GM19467 (cell line): ENCODE data around the gene ZNF839.

Experiments
- ATAC-seq: cut with Tn5 transposase; IDR thresholded peaks from one replicate; pipeline ENCODE4 v1.9.1; 2021; ENCODE audit warnings: mild to moderate bottlenecking, moderate library complexity; ENCODE audit not compliant: unreplicated experiment

ZNF839 gene

DNA sequence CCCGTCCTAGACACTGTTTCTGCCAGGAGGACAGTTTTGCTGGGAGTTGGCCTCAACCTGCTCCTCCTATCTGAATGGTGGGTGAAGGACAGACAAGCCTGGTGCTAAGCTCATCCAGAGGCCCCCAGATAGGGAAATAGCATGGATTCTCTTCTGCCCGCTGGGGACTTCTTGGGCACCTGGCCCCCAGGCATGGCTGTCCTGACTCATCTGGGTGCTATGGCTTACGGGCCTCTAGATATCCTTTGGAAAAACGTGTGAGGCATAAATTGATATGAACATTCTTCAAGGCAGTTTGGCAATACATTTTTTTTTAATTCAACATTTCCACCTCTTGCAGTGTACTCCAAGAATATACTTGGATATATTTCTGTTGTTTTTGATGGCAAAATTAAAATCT lies 51.8 kb downstream of the ZNF839 start:
- no peak for ATAC-seq

DNA sequence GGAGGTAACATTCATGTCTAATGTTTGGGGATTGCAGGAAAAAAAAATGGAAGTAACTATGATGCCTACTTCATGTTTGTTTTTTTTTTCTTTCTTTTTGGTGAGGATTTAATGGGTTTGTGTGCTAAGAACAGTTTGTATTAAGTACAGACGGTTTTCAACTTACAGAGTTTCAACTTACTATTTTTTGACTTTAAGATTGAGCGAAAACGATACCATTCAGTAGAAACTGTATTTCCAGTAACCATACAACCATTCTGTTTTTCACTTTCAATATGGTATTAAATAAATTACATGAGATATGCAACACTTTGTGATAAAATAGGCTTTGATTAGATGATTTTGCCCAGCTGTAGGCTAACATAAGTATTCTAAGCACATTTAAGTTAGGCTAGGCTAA lies 53.6 kb downstream of the ZNF839 start:
- ATAC-seq: no peak

- ATAC-seq: no peak
Observed at GRCh38 chr14:102374264-102374663, 54.7 kb downstream of the ZNF839 start.

DNA sequence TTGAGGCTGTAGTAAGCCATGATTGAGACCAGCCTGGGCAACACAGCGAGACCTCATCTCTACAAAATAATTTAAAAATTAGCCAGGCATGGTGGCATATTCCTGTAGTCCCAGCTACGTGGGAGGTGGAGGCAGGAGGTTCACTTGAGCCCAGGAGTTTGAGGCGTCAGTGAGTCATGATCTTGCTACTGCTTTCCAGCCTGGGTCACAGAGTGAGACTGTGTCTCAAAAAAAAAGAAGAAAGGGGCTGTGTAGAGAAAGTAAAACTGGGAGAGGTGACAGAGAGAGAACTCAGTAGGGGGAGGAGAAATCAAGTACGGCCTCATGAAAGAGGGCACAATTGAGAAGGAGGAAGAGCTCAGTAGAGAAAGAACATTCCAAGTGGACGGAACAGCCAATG lies 55.6 kb downstream of the ZNF839 start:
- ATAC-seq: no peak

GRCh38 chr14:102377696-102378095 lies 58.1 kb downstream of the ZNF839 start:
- ATAC-seq: no peak

DNA sequence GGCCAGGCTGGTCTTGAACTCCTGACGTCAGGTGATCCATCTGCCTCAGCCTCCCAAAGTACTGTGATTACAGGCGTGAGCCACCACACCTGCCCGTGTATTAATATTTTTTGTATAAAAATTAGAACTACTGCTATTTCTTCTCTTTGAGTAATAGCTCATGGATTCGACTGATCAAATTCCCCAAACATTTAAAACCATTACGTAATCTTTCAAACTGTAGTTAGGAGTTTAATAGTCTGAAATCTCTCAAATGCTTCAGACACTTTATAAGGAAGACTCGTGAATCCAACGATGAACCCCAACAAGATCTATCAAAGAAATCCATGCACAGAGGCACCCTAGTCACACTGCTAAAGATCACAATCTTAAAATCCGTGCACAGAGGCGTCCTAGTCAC lies 59.3 kb downstream of the ZNF839 start:
- no peak for ATAC-seq

DNA sequence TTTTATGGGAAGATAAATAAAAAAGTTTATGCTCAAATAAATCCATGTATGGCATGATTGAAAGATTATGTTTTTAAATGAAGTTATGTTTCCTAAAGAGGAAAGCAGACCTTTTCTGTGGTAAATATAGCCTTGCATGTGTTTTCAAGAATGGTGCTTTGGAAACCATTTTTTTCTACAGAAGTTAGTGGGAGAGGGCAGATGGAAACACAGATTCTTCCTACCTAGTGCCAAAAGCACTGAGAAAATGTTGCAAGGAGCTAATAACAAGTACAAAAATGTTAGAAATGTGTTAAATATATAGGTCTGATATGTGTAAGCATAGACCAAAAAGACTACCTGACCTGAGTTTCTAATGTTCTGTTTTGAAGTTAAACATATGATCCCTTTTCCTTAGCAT lies 67.5 kb downstream of the ZNF839 start:
- ATAC-seq: no peak

- ATAC-seq: no peak
Observed at GRCh38 chr14:102389246-102389645, 69.7 kb downstream of the ZNF839 start.

- no peak for ATAC-seq
Observed at GRCh38 chr14:102390064-102390855, 70.7 kb downstream of the ZNF839 start.
